HG03045 (cell line): ENCODE data around the gene SCYL3.
"Not testable (repeated sequence)": the region's sequence is repeated elsewhere in the genome, so short reads cannot be mapped to it uniquely, and the experiment has no call there.

ENCODE experiments used
- ATAC-seq: cut with Tn5 transposase; IDR thresholded peaks from one replicate; pipeline ENCODE4 v1.9.1; 2021; ENCODE audit warnings: mild to moderate bottlenecking, moderate library complexity; ENCODE audit not compliant: unreplicated experiment

SCYL3 gene

DNA sequence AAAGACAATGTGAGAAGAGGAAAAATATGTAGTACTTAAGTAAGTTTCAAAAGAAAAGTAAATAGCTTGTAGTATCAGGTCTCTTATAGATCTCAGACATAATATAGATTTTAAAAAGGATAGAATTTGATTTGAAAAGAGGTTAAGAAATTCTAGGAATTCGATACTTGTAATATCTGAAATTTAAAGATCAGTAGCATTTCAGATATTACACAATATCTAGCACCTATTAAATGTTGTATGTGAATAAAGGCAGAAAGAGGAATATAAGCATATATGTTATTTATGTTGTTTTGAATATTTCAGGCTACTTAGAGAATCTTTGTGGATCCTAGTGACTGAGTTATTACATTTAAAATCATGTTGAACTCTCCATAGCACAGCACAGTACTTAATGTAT is 64.0 kb downstream of the SCYL3 start:
- no peak for ATAC-seq

DNA sequence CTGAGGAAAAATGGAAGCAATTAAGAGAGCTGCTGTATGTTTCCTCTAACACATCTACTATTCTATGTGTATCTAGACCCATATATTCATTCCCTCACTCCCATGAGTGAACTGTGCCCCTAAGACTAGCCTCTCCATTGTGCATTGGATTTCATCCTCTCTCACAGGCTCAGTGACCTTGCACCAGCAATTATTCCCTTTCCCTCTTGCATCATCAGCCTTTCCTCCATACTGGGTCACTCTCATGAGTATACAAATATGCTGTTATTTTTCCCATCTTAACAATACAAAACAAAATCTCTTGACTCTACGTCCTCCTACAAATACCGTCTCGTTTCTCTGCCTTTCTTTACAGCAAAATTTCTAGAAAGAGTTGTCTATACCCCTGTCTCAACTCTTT is 69.5 kb downstream of the SCYL3 start:
- ATAC-seq: no peak

DNA sequence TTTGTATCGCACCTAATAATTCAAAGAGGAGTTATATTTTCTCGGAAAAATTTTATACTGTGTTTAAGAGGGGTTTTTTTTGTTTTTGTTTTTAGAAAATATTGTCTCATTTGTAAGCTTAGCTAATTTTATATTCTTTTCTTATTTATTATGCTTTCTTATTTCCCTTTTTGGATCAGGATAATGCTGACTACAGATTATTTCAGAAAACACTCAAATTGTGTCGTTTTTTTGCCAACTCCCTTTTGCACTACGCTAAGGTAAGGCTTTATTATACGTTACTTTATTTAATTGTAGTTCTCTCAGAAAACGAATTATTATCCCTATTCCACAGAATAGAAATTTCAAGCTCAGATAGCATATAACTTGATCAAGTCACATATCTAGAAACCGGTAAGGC is 72.2 kb downstream of the SCYL3 start:
- no peak for ATAC-seq

DNA sequence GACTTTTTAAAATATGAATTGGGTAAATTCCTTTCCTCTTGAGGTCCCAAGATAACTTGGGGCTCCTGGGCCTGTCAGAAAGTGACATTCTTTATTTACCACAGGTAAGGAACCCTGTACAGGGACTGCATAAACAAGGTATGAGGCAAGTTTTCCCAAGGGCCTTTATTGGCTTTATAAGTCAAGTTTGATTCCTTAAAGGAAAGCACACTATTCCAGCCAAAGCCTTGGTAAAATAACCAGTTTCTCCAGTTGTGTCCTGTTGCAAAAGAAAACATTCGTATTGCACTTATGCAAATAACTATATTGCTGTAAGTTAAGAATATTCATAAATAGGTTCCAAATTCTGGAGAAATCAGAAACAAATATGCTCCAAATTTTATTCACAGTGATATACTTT is 77.1 kb downstream of the SCYL3 start:
- no peak for ATAC-seq

- no peak for ATAC-seq
Measured at GRCh38 chr1:169814265-169814664, 79.4 kb downstream of the SCYL3 start.

- ATAC-seq: no peak
Measured at GRCh38 chr1:169812131-169812530, 81.6 kb downstream of the SCYL3 start.

DNA sequence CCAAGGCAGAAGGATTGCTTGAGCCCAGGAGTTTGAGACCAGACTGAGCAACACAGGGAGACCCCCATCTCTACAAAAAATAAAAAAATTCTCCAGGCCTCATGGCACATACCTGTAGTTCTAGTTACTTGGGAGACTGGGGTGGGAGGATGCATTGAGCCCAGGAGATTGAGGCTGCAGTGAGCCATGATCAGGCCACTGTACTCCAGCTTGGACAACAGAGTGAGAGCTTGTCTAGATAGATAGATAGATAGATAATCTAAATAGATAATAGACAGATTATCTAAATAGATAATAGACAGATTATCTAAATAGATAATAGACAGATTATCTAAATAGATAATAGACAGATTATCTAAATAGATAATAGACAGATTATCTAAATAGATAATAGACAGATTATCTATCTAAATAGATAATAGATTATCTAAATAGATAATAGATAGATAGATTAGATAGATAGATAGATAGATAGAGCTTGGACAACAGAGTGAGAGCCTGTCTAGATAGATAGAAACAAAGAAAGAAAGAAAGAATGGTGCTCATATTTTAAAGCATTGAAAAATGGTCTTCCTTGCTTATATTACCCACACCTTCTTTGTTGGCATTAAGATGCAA is 82.2 kb downstream of the SCYL3 start:
- not testable (repeated sequence) for ATAC-seq

DNA sequence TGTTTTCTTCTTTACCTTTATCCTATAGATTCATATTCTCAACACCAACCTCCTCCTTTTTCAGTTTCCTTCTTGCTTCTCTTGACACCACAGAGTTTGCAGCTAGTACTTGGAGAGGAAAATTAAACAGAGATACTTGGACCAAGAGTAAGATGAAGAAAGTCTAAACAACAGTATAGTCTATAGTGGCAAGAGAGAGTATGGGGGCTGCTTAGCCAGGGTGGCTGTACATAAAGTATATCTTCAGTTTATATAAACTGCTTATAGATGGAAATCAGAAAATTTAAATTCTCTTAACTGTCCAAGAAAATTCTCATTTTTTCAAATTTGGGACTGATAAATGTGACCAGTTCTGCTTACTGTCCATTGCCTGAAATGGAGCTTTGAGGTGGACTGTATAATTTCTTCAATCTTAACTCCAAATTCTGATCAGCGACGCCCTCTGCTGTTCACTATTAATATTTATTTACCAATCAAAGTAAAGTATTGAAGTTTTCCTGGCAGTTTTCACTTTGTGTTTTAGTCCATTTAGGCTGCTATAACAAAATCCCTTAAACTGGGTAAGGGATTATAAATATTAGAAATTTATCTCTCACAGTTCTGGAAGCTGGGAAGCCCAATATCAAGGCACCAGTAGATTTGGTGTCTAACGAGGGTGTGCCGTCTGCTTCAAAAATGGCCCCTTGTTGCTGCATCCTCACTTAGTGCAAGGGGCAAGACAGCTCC is 84.2 kb downstream of the SCYL3 start:
- ATAC-seq: no peak

- no peak for ATAC-seq
Measured at GRCh38 chr1:169804941-169805340, 88.8 kb downstream of the SCYL3 start.

GRCh38 chr1:169802888-169803287 is 90.8 kb downstream of the SCYL3 start:
- ATAC-seq: no peak
